Right atrium auricular region (tissue), 2 donors: Measurements from ENCODE around the gene DUSP11. TPM values are rescaled to one million over a fixed set of nuclear protein-coding genes. Genes with fewer than 3 reads are reported as not detected.
"Not testable (repeated sequence)": the region's sequence is repeated elsewhere in the genome, so short reads cannot be mapped to it uniquely, and the experiment has no call there.

ENCODE experiments used
- DNase-seq: peaks from one replicate; pipeline ENCODE4 v3.0.0-alpha.2; 2019; ENCODE audit warnings: low spot score
- H3K27ac ChIP-seq, 2 donors: fragments of 200-600 bp; sonication (generic); 1 replicate in 1 of 2; 2 replicates in 1 of 2; pipeline ENCODE4 v1.5.1; 2016 to 2019
- H3K27me3 ChIP-seq, 2 donors: fragments of 200-600 bp; sonication (generic); one replicate each; pipeline versions ENCODE4 v1.5.1 to v1.6.0; 2017 to 2019
- H3K36me3 ChIP-seq: fragments of 200-600 bp; sonication (generic); one replicate; pipeline ENCODE4 v1.5.1; 2016
- H3K4me1 ChIP-seq, 2 donors: fragments of 200-600 bp; sonication (generic); one replicate each; pipeline versions ENCODE4 v1.5.1 to v1.6.0; 2017 to 2019
- H3K4me3 ChIP-seq, 2 donors: fragments of 200-600 bp; sonication (generic); 1 replicate in 1 of 2; 2 replicates in 1 of 2; pipeline ENCODE4 v1.5.1; 2017 to 2019; ENCODE audit warnings: mild to moderate bottlenecking in 1 of 2, moderate library complexity in 1 of 2
- H3K9me3 ChIP-seq, 2 donors: fragments of 200-600 bp; sonication (generic); one replicate each; pipeline ENCODE4 v1.5.1; 2019
- CTCF ChIP-seq, 2 donors: fragments of 200-600 bp; sonication (generic); IDR thresholded peaks; one replicate each; pipeline ENCODE4 v1.5.1; 2019; ENCODE audit warnings: antibody characterized with exemption in 2 of 2
- total RNA-seq, 2 donors: library from RNA; depleted of rRNA; stranded (reverse); fragments of >200 nt; gene quantifications; one replicate each; pipeline ENCODE4 v1.1.0, GENCODE V29; 2016

The DUSP11 gene
- total RNA-seq, 2 donors from 2014 or later = 17.0 to 18.2 TPM

- no peak for DNase-seq
- no peak for TF ChIP-seq CTCF (IDR thresholded peaks at IDR 0.05)
- no peak overlapping the region for H3K4me3 ChIP-seq
- H3K27ac ChIP-seq = no peak overlapping the region
- H3K9me3 ChIP-seq = no peaks in the 10 kb centered on the region
- H3K36me3 ChIP-seq = no peaks in the 10 kb centered on the region
- no peaks in the 10 kb centered on the region for H3K27me3 ChIP-seq
- no peaks in the 10 kb centered on the region for H3K4me1 ChIP-seq
These were observed 41.3 kb upstream of the DUSP11 start for GRCh38 chr2:73821227-73821626.

- H3K27me3 ChIP-seq = no peaks in the 10 kb centered on the region
- H3K27ac ChIP-seq = no peak overlapping the region
- H3K4me1 ChIP-seq = no peaks in the 10 kb centered on the region
- DNase-seq = no peak
- H3K36me3 ChIP-seq = no peaks in the 10 kb centered on the region
- H3K4me3 ChIP-seq = no peak overlapping the region
- TF ChIP-seq CTCF (IDR thresholded peaks at IDR 0.05) = no peak
- no peaks in the 10 kb centered on the region for H3K9me3 ChIP-seq
These were observed 38.4 kb upstream of the DUSP11 start for GRCh38 chr2:73818296-73818695.

GRCh38 chr2:73812635-73813034, 32.7 kb upstream of the DUSP11 start:
- no peaks in the 10 kb centered on the region for H3K27me3 ChIP-seq
- no peak for TF ChIP-seq CTCF (IDR thresholded peaks at IDR 0.05)
- H3K4me3 ChIP-seq = no peak overlapping the region
- DNase-seq = no peak
- no peaks in the 10 kb centered on the region for H3K36me3 ChIP-seq
- H3K9me3 ChIP-seq = no peaks in the 10 kb centered on the region
- no peak overlapping the region for H3K27ac ChIP-seq
- H3K4me1 ChIP-seq = no peaks in the 10 kb centered on the region

DNA sequence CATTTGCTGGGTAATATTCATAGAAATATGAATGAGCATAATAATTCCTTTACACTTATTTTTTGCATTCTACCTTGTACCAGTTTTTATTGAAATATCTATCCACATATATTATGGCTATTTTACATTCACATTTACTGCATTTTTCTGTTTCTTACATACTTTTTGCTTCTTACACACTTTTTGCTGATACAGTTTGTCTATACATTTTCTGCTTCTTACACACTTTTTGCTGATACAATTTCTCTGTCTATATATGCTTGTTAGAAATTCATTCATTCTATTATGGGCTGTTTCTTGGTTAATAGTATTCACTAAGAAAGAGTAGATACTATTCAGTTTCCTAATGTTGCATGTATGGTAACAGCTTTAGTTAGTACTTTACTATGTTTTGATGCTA, 32.0 kb upstream of the DUSP11 start:
- DNase-seq = no peak
- Histone ChIP-seq H3K27ac (no peak overlapping the region), H3K36me3 (no peaks in the 10 kb centered on the region), H3K4me1 (no peaks in the 10 kb centered on the region), H3K9me3 (no peaks in the 10 kb centered on the region), H3K4me3 (no peak overlapping the region), H3K27me3 (no peaks in the 10 kb centered on the region)
- TF ChIP-seq CTCF (IDR thresholded peaks at IDR 0.05) = no peak

- H3K9me3 ChIP-seq, H3K36me3 ChIP-seq, DNase-seq, H3K27me3 ChIP-seq, H3K27ac ChIP-seq, H3K4me3 ChIP-seq, H3K4me1 ChIP-seq: not testable (repeated sequence)
These were observed 4.0 kb upstream of the DUSP11 start, which contains the start of gene C2orf78 for GRCh38 chr2:73783883-73784282. Gene C2orf78, plus strand, starts transcription at chr2:73784183. Its CDS starts 127 bp downstream, at chr2:73784310.

GRCh38 chr2:73783402-73783801, 3.5 kb upstream of the DUSP11 start:
- H3K27me3 ChIP-seq, H3K27ac ChIP-seq, H3K9me3 ChIP-seq, H3K36me3 ChIP-seq, H3K4me3 ChIP-seq, H3K4me1 ChIP-seq, DNase-seq: not testable (repeated sequence)

DNA sequence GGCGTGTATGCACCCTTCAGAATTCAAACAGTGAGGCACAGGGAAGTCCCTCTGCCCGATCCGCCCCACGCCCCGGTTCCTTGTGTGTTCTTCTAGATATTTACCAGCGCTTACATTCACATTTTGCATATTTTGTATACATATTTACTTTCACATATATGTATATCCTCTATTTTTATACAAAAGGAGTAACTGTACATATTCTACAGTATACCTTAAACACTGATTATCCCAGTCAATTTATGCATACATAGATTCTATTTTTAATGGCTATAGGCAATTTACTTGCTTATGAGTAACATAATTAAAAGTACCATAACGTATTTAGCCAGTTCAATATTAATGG, 307 bp upstream of the DUSP11 start:
- peaks cover 0 to 23% of the 10 kb centered on the region in 2 donors for H3K4me1 ChIP-seq
- no peak for TF ChIP-seq CTCF (IDR thresholded peaks at IDR 0.05)
- H3K4me3 ChIP-seq = peak overlapping the region; percentile 92 to 97
- H3K27ac ChIP-seq = peak overlapping the region; percentile 94 to 97
- DNase-seq = no peak
- H3K9me3 ChIP-seq = no peaks in the 10 kb centered on the region
- peaks cover 19% of the 10 kb centered on the region for H3K36me3 ChIP-seq
- no peaks in the 10 kb centered on the region for H3K27me3 ChIP-seq

DNA sequence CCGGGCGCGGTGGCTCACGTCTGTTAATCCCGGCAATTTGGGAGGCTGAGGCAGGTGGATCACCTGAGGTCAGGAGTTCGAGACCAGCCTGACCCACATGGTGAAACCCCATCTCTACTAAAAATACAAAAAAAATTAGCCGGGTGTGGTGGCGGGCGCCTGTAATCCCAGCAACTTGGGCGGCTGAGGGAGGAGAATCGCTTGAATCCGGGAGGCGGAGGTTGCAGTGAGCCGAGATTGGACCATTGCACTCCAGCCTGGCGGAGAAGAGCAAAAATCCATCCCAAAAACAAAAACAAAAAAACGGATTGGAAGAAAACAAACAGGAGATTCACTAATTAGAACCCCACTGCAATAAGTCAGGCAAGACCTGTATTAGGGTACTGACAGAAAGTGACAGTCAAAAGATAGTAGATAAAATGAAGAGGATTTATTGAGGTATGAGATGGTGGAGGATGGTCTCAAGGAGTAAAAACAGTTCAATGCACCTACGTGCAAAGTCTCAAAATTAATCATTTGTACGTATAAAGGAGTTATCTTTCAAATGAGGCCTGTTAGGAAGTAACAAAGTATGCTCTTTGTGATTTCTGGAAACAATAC, 936 bp downstream of the DUSP11 start:
- H3K4me1 ChIP-seq = peaks cover 0 to 23% of the 10 kb centered on the region in 2 donors
- peaks cover 31% of the 10 kb centered on the region for H3K36me3 ChIP-seq
- H3K4me3 ChIP-seq = peak overlapping the region; percentile 92 to 97
- H3K9me3 ChIP-seq, DNase-seq, H3K27me3 ChIP-seq: not testable (repeated sequence)
- peak overlapping the region; percentile 94 to 97 for H3K27ac ChIP-seq
